Left ventricle myocardium superior (tissue), 1 donor: ENCODE results near the gene ZMIZ1. TPM values are rescaled to one million over a fixed set of nuclear protein-coding genes. Genes with fewer than 3 reads are reported as not detected.
A peak's percentile ranks its signal among the peaks of the same experiment; 100 is the strongest.
"Not testable (repeated sequence)": the region's sequence is repeated elsewhere in the genome, so short reads cannot be mapped to it uniquely, and the experiment has no call there.

Source experiments
- ATAC-seq: fragments of 200-7000 bp; cut with Tn5 transposase; one replicate; pipeline ENCODE4 v1.9.1; 2020; ENCODE audit warnings: mild to moderate bottlenecking, moderate library complexity
- DNase-seq: peaks from one replicate; pipeline ENCODE4 v3.0.0-alpha.2; 2020
- intact Hi-C: fragments of 100-400 bp; cut with micrococcal nuclease; formaldehyde crosslinking; loops from one replicate; pipeline ENCODE4 v1.11.0; 2022
- total RNA-seq: library from RNA; stranded (reverse); fragmentation: NEBNext Ultra II Directional; extraction: Animal tissue kit (Norgen Biotek cat#: 25700); gene quantifications from one replicate; pipeline ENCODE4 v1.2.1, GENCODE V29; 2021
- donor health status: DM: no; HTN: yes; CAD: no; lungs with severe emphysema.

Gene ZMIZ1
- total RNA-seq, 1 donor from 2014 or later, result 49.5 TPM

DNA sequence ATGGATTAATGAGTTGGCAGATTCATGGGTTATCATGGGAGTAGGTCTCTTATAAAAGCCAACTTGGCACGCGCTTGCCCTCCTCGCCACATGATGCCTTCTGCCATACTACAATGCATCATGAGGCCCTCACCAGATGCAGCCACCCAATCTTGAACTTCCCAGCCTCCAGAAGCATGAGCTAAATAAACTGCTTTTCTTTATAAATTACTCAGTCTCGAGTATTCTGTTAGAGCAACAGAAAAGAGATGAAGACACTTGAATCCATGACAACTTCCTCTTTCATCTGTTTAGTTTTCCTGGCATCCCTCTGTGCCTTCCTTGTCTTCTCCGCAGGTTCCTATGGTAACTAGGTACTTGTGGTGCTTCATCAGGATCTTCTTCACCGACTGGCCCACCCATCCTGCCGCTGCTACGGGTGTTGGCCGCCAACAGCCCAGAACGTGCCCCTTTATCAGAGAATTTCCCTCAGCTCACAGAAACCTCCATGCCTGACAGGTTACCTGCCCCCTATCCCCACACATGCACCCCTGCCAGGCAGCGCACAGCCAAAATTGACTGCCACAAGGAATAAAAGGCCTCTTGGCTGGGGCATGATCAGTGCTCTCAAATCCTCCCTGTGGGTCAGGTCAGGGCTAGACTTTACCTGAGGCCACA lies 250.5 kb downstream of the ZMIZ1 start:
- no peak for ATAC-seq
- DNase-seq, result peak; percentile 23
- intact Hi-C loops, result no loop called here

DNA sequence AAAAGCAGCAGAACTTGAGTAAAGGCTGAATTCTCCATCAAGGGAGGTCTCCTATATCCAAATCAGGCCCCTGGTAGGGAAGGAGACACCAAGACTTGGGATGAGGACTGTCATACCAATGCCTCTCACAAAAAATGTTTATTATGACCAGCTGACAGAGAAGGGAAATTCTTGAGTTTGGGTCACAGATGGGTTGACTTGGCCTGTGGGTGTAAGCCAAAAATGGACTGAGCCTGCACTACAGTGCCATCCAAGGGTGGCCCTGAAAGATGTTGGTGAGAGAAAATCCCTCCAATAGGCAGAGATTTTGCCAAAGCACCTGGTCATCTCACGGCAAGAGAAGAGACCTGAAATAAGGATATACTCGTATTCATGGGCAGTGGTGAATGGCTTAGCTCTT lies 251.6 kb downstream of the ZMIZ1 start:
- DNase-seq, result no peak
- no peak for ATAC-seq
- intact Hi-C loops, result no loop called here

DNA sequence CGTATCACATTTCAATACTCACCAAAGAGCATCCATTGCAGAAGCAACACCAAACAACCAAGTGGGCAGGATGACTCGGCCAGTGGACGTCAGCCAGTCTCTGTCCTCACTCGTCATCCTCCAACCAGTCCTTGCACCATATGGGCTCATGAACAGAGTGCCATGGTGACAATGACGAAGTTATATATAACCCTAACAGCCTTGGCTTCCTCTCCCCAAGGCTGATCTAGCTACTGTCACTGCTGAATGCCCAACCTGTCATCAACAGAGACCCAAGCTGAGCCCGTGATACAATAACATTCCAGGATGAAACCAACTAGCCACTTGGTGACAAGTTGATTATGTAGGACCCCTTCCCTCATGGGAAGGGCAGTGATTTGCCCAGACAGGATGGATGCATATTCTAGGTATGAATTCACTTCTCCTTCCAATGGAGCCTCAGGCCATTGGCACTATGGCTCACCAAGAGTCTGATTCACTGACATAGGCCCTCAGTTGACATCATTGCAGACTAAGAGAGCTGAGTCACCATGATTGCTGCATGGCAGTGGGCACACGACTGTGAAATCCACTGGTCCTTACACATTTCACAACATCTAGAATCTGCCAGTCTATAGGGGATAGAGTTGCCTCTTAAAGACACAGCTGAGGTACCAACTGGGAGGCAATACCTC lies 252.2 kb downstream of the ZMIZ1 start:
- ATAC-seq, result peak; percentile 19
- no peak for DNase-seq

DNA sequence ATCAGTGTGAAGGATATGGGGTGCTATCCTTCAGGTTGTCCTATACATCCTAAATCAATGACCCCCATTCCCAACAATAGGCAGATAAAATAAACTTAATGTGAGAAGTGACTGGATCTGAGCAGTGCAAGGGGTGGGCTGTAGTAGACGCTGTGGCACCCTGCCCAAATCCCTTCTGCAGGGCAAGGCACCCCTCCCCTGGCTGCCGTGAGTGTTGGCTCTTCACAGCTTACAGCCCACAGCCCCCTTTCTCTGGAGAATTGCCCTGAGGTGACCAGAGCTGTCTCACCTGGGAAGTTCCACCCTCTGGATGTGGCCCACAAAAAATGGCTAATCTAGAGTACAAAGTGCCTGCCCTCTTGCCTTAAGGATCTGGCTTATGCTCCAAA lies 252.7 kb downstream of the ZMIZ1 start:
- DNase-seq (no peak), ATAC-seq (no peak)
- intact Hi-C loops, result no loop called here

More for the DNA sequence above, 252.2 kb downstream of the ZMIZ1 start:
- intact Hi-C loops, result no loop called here

DNA sequence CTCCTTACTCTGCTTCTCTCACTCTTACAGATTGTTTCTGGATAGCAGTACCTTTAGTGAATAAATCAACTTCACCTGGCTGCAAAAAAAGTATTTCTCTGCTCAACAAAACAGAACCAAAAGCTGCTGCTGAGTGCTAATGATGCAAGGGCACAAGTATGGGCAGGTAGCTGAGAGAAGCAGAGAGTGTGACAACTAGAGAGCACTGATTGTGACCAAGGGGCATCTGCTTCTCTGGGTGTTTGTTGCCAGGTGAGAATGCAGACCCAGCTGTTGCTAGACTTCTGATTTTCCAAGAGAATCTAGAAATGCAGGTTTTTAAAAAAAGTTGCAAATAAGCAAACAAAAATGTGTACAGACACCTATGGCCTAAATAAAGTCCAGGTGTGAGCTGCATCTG lies 253.2 kb downstream of the ZMIZ1 start:
- ATAC-seq, result no peak
- intact Hi-C loops, result no loop called here
- DNase-seq, result no peak

DNA sequence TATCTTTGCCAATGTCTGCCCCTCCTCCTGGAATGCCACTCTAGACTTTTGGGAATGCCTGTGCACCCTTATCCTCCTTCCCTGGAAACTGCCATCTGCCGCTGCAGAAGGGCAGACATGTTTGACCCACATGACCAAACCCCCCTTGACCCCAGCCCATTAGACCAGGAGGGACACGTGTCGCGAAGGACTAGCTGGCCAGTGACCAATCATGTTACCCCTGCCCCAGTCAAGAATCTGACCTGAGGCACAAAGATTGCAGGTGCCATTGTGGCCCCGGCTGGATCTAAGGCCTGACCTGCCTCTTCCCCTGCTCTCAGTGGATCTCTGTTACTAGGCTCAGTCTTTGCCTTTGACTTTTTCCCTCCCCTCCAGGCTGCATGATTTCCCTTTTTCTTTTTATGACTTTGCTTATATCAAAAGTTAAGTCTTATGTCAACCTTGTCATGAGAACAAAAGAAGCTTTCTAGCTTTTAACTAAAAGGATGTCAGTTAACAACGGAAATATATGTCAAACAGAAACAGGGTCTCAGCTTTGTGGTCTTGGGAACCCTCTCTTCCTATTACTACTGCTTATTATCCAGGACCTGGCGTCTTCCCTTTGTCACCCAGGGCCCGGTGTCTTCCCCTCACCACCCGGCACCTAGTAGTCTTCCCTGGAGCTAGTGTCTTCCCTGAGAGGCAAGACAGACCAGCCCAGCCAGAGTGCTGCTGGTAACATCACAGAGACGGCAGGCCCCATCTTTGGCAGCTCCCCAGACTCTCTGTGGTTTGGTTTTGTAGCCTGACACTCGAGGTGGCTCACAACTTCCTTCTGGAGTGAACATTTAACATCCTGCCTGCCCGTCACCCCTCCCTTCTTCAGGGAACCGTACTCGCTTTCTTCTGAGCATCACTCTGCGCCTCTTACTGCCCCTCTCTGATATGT lies 254.1 kb downstream of the ZMIZ1 start:
- DNase-seq (peak; percentile 62), ATAC-seq (peak; percentile 38)
- intact Hi-C loops, result no loop called here

DNA sequence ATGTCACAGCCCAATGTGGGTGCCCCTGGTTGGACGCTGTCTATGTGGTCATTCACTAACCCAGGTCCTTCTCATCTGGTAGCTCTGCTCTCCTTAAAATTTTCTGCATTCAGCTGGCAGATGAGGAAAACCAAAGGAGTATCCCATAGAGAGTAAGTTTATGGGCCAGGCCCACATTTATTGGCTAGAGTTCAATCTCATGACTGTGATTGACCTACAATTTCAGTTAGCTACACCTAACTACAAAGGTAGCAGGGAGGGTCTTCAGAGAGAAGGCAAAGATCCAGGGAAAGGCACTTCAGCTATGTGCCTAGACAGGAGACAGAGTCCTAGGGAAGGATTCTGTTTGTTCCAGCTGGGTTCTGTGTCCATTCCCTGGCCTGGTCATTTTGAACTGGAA lies 254.8 kb downstream of the ZMIZ1 start:
- DNase-seq (no peak), ATAC-seq (no peak)
- intact Hi-C loops, result no loop called here

DNA sequence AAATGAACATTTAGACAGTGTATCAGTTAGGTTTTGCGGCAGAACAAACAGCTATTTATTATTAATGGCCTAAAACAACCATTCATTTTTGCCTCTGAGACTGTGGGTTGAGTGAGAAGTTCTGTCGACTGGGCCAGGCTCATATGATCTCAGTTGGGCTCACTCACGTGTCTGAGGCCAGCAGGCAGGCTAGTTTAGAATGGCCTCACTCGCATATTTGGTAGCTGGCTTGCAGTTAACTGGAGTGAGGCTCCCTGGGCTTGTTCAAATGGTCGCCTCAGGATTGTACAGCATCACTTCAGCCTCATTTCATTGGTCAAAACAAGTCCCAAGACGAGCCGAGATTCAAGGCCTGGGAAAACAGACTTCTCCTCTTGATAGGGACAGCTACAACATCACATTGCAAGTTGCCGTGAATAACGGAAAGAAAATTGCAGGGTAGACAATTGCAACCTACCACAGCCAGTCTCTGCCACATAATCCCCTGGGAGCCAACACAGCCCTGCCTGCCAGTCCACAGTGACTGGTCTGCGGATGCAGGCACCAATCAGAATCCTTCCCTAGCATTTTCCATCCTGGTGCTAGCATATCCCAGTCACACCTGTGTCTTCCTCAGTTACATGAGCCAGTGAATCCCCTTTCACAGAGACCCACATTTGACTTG lies 255.4 kb downstream of the ZMIZ1 start:
- no peak for ATAC-seq
- no peak for DNase-seq
- intact Hi-C loops, result no loop called here

DNA sequence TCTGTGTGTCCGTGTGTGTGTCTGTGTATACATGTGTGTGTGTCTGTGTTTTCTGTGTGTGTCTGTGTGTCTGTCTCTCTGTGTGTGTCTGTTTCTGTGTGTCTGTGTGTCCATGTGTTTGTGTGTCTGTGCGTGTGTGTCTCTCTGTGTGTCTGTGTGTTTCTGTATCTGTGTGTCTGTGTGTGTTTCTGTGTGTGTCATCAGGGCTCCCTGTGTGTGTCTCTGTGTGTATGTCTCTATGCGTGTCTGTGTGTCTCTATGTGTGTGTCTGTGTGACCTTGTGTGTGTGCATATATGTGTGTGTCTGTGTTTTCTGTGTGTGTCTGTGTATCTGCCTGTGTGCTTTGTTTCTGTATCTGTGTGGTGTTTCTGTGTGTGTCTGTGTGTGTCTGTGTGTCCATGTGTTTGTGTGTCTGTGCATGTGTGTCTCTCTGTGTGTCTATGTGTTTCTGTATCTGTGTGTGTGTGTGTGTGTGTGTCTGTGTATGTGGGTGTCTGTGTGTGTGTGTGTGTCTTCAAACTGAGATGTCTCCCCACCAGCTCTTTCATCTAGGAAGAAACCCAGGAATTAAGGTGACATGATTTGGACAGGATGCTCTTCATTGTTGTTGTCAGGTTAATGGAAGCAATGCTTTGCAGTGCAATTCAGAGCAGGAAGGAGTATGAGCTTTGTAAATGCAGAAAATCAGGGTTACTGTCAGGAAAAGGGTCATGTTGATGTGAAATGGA lies 257.8 kb downstream of the ZMIZ1 start:
- ATAC-seq (no peak), DNase-seq (no peak)
- intact Hi-C loops, result no loop called here

DNA sequence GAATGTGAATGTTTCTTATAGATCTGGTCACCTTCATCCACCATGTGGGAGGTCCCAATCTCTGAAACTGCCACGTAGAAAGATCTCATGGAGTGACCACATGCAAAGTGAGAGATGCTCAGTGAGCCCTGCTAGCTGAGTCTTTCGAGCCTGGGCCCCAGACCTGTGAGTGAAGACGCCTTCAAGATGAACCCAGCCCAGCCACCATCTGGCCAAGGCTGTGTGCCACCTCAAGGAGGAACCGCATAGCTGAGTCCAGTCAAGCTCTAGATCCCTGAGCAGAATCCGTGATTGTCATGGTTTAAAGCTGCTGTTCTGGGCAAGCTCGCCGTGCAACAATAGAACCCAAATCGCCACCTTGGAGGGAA lies 258.3 kb downstream of the ZMIZ1 start:
- no peak for ATAC-seq
- DNase-seq, result no peak
- intact Hi-C loops, result no loop called here

DNA sequence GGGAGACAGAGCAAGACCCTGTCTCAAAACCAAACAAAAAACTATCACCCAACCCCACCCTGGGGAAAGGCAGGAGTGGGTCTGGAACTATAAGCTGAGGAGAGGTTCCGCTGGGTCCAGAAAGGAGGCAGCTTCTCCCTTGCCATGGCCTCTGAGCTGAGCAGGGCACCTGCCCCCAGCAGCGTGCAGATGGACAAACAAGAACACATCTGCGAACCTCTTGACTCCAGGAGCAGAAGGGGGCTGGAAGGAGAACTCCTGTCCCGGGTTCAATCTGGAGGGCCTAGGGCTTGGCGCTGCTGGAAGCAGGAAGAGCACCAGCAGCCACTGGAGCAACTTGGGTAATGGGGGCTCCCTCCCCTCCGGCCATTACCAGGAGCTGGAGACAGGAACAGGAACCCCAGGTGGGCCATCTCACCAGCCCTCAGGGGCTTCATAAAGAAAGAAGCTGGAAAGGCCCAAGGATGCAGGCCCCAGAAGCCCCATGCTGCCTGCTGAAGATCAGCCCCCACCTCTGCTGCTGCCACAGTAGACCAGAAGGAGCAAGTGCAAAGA lies 259.5 kb downstream of the ZMIZ1 start:
- no peak for DNase-seq
- ATAC-seq, result no peak
- intact Hi-C loops, result no loop called here

DNA sequence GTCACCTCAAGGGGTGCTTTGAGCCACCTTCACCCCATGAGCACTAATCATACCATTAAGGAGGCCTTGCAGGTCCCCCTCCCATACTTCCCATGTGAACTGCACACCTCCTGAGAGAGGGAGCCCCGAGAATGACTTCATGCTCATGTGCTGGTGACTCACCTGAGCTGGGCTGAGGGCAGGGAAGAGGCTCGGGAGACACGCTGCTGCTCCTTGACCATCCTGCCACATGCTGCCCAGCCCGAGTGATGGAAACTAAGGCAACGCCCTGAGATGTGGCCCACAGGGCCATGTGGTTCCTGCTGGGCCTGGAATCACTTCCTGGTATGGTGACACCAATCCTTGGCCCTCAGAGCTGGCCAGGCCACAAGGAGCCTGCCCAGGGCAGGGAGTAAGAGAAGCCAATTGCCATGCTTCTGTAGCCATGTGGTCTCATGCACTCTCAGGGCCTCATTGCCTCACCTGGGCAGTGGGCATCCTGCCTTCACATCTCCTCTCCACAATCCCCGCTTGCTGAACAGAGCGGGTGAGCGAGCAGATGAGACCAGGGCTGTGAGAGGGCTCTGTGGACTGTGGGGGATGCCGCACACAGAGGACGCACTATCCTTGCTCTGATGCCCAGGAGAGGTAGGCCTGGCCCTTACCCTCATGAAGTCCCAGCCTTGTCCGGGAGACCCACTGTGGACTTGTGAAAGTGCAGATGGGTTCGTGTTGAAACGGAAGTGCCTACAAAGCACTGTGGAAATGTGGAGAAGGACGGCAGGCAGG lies 260.2 kb downstream of the ZMIZ1 start:
- ATAC-seq, result no peak
- DNase-seq, result no peak
- intact Hi-C loops, result no loop called here

DNA sequence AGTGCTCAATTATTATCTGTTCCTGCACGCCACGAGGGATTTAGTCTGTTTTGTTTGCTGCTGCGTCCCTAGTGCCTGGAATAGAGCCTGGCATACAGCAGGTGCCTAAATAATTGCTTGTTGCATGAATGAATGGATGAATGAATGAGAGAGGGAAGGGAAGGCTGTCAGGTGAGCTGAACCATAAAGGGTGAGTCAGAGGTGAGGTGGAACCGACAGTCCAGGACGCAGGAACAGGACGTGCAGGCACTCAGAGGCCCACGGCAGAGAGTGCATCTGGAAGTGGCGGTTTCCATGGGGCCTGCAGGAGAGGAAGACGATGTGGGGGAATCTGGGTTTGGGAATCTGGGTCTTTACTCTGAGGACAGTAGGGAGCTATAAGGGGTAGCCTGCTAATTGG lies 260.8 kb downstream of the ZMIZ1 start:
- intact Hi-C loops, result no loop called here
- DNase-seq (no peak), ATAC-seq (no peak)

DNA sequence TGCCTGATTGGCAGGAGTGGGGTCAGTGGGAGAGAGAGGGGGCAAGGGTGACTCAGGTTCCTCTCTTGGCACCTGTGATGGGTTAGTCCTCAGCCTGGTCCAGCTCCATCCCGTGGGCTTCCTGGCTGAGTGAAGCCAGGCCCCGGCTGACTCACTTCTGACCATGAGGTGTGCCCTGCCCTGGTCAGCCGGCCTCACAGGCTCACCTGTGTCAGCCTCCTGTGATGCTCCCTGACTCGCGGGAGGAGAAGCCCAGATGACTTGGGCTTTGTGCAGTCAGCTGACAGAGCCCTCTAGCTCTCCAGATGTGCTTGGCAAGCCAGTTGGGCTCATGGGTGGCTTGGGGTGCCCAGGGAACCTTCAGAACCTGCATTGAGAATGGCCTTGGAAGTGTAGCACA lies 262.5 kb downstream of the ZMIZ1 start:
- no peak for ATAC-seq
- intact Hi-C loops, result no loop called here
- no peak for DNase-seq

DNA sequence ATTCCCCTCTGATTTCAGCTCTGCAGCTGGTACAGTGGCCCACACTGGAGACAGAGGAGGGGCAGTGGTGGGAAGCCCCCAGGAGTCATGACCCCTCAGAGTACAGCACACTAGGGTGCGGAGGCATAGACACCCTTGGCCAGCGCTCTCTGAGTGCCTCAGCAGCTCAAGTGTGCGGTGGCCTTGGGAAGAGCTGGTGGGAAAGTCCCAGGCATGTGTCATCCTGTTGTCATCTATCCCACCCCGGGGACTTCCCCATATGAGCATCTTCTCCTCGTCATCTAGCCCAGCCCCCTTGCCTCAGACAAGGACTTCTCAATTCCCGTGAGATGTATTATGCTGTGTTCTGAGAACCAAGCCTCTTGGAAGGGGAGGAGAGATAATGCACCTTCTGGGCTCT lies 262.9 kb downstream of the ZMIZ1 start:
- ATAC-seq (peak; percentile 69), DNase-seq (no peak)
- intact Hi-C loops, result no loop called here

DNA sequence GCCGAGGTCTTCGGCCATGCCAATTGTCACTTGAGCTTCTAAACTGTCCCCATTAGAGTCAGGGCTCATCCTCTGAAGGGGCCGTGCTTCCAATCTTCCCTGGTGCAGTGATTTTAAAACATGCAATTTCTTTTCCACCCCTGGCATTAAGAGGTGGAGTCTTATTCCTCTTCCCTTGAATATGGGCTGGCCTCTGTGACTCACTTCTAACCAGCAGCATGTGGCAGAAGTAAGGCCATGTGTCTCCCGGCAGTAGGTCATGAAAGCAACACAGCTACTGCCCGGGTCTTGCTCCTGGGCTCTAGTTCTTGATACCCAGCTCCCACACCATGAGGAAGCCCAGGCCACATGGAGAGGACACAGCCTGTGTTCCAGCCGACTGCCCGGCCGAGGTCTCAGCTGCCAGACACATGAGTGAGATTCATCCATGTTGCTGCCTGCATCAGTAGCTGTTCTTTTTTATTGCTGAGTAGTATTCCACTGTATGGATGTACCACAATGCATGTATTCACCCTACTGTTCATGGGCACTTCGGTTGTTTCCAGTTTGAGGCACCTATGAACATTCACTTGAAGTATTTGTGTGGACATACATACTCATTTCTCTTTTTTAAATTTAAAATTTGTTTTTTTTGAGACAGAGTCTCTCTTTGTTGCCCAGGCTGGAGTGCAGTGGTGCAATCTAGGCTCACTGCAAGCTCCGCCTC lies 264.0 kb downstream of the ZMIZ1 start:
- DNase-seq, ATAC-seq, intact Hi-C loops: not testable (repeated sequence)

DNA sequence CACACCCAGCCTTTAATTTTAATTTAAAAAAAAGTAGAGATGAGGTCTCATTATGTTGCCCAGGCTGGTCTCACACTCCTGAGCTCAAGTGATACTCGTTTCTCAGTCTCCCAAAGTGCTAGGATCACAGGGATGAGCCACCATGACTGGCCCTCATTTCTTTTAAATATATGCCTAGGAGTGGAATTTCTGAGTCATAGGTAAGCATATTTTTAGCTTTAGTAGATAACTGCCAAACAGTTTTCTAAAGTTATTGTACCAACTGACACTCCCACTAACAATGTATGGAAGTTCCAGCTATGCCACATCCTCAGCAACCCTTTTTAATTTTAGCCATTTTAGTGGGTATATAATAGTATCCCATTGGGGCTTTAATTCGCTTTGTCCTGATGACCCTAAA lies 264.7 kb downstream of the ZMIZ1 start:
- DNase-seq, result no peak
- intact Hi-C loops, result no loop called here
- no peak for ATAC-seq

DNA sequence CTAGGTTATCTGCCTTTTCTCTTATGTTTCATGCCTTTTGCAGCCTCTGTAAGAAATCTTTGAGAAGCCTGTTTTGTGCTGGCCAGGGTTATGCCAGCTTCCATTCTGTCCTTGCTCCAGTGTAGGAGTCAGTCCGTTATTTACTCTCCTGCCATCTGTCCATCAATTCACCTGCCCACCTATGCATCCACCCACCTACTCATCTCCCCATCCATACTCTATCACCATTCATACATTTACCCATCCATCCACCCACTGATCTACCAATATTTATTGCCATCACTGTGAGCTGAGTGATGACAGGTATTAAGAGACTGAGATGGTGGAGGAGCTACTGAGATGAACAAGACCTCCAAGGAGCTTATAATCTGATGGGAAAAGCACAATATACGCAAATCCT lies 265.8 kb downstream of the ZMIZ1 start:
- intact Hi-C loops, result no loop called here
- DNase-seq (no peak), ATAC-seq (no peak)
